Endodermal cell (in vitro differentiated cells): ENCODE results near the gene MIGA2. TPM values are rescaled to one million over a fixed set of nuclear protein-coding genes. Genes with fewer than 3 reads are reported as not detected.

Experiments used
- DNase-seq: peaks from one replicate; pipeline ENCODE4 v3.0.0-alpha.2; 2017
- H3K27ac ChIP-seq: 2 replicates; pipeline ENCODE4 v1.5.1; 2013; ENCODE audit warnings: mild to moderate bottlenecking, low read depth, low read length, moderate library complexity
- H3K27me3 ChIP-seq: 2 replicates; pipeline ENCODE4 v1.6.1; 2013; ENCODE audit warnings: mild to moderate bottlenecking, low read length, moderate library complexity; ENCODE audit not compliant: insufficient read depth, control insufficient read depth, poor library complexity, severe bottlenecking
- H3K36me3 ChIP-seq: 2 replicates; pipeline ENCODE4 v1.7.0; 2013; ENCODE audit warnings: mild to moderate bottlenecking, low read length, moderate library complexity; ENCODE audit not compliant: control insufficient read depth, insufficient read depth
- H3K4me1 ChIP-seq: one replicate; pipeline ENCODE4 v1.7.0; 2013; ENCODE audit warnings: low read length; ENCODE audit not compliant: control insufficient read depth, insufficient read depth
- H3K4me3 ChIP-seq: 2 replicates; pipeline ENCODE4 v1.5.1; 2013; ENCODE audit warnings: mild to moderate bottlenecking, low read length, moderate library complexity
- H3K9ac ChIP-seq: 2 replicates; pipeline ENCODE4 v1.6.1; 2013; ENCODE audit warnings: mild to moderate bottlenecking, low read length, moderate library complexity; ENCODE audit not compliant: poor library complexity, severe bottlenecking; ENCODE audit errors: extremely low read depth
- H3K9me3 ChIP-seq: 2 replicates; pipeline ENCODE4 v1.6.1; 2013; ENCODE audit warnings: mild to moderate bottlenecking, low read length, moderate library complexity; ENCODE audit not compliant: control insufficient read depth
- H3K27ac Mint-ChIP-seq: 2 replicates; pipeline ENCODE4 v1.8.0; 2020; ENCODE audit warnings: mixed read lengths
- H3K27me3 Mint-ChIP-seq: 2 replicates; pipeline ENCODE4 v1.8.0; 2021; ENCODE audit warnings: mild to moderate bottlenecking, mixed read lengths; ENCODE audit not compliant: insufficient read depth
- H3K36me3 Mint-ChIP-seq: 2 replicates; pipeline ENCODE4 v1.8.0; 2020; ENCODE audit warnings: low read depth, mixed read lengths
- H3K4me1 Mint-ChIP-seq: 2 replicates; pipeline ENCODE4 v1.8.0; 2020; ENCODE audit warnings: mixed read lengths
- H3K4me3 Mint-ChIP-seq: 2 replicates; pipeline ENCODE4 v1.8.0; 2020; ENCODE audit warnings: mild to moderate bottlenecking, moderate library complexity, mixed read lengths
- H3K9me3 Mint-ChIP-seq: 2 replicates; pipeline ENCODE4 v1.8.0; 2020; ENCODE audit warnings: mild to moderate bottlenecking, mixed read lengths
- CTCF ChIP-seq: fragments of 200-600 bp; sonication (generic); conservative IDR thresholded peaks from 2 replicates; pipeline ENCODE4 v1.5.0; 2021; ENCODE audit warnings: antibody characterized with exemption, mild to moderate bottlenecking
- WGBS, 2 experiments: methylation state at CpG; one replicate each; pipeline versions ENCODE4 v1.1.5 to v1.1.7; 2013; ENCODE audit warnings: missing lambda C conversion rate in 2 of 2, mixed read lengths in 1 of 2; ENCODE audit not compliant: insufficient coverage in 1 of 2, insufficient read length in 1 of 2; 5-methylcytosine and 5-hydroxymethylcytosine counted together
- total RNA-seq, 2 donors: library from RNA; stranded (reverse); fragmentation: NEBNext Ultra II Directional in 1 of 2; extraction: Animal tissue kit (Norgen Biotek cat#: 25700) in 1 of 2; gene quantifications; 2 replicates in 1 of 2; 3 replicates in 1 of 2; pipeline ENCODE4 v1.2.1, GENCODE V29; 2021

The MIGA2 gene
- total RNA-seq, 2 donors from 2014 or later, result 41.4 to 41.5 TPM

DNA sequence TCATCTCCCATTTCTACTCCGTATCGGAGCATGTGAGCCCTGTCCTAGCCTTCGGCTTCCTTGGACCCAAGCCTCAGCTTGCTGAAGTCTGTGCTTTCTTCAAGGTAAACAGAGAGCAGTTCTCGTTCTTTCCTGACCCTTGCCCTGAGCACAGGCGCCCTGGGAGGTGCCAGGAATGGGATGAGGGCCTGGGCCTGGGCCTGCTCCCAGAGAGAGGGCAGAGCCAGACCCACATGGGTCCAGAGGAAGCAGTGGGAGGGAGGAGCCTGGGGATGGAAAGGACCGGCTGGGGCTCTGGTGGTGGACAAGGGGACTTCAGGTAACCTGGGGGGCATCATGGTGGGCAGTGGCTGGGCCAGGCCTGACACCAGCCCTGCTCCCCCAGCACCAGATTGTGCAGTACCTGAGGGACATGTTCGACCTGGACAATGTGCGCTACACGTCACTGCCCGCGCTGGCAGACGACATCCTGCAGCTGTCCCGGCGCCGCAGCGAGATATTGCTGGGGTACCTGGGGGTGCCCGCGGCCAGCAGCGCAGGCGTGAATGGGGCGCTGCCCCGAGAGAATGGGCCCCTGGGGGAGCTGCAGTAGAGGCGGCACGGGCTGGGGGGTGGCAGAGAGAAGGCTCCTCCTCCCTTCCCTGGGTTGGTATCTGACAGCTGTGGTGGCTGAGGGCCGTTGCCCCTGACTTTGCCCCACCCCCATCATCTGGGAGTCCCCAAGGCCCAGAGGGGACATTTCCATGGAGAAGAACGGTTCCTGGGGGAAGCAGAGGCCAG is 33.6 kb downstream of the MIGA2 start:
- Mint-ChIP-seq H3K4me3 (no peak overlapping the region), H3K27me3 (no peaks in the 10 kb centered on the region), H3K4me1 (peaks cover 10% of the 10 kb centered on the region), H3K36me3 (peaks cover 19% of the 10 kb centered on the region), H3K27ac (no peak overlapping the region), H3K9me3 (no peaks in the 10 kb centered on the region)
- H3K9ac ChIP-seq, result no peak overlapping the region
- H3K36me3 ChIP-seq, result peaks cover 19% of the 10 kb centered on the region
- WGBS, 2 experiments, result 94% methylated on average over 20 to 26 of the region's 26 CpGs
- no peaks in the 10 kb centered on the region for H3K4me1 ChIP-seq
- TF ChIP-seq CTCF, result no peak
- peak; percentile 46 for DNase-seq
- no peaks in the 10 kb centered on the region for H3K9me3 ChIP-seq
- H3K27ac ChIP-seq, result no peak overlapping the region
- H3K27me3 ChIP-seq, result no peaks in the 10 kb centered on the region
- no peak overlapping the region for H3K4me3 ChIP-seq

GRCh38 chr9:129070696-129071525 is 34.5 kb downstream of the MIGA2 start:
- no peak overlapping the region for H3K27ac ChIP-seq
- peaks cover 10% of the 10 kb centered on the region for H3K36me3 ChIP-seq
- Mint-ChIP-seq H3K9me3 (no peaks in the 10 kb centered on the region), H3K36me3 (peaks cover 12% of the 10 kb centered on the region), H3K27ac (no peak overlapping the region), H3K27me3 (no peaks in the 10 kb centered on the region), H3K4me3 (no peak overlapping the region), H3K4me1 (peaks cover 10% of the 10 kb centered on the region)
- H3K9me3 ChIP-seq, result no peaks in the 10 kb centered on the region
- peak; percentile 61 for DNase-seq
- no peaks in the 10 kb centered on the region for H3K27me3 ChIP-seq
- 66 to 73% methylated on average over 14 to 21 of the region's 21 CpGs for WGBS, 2 experiments
- H3K4me1 ChIP-seq, result no peaks in the 10 kb centered on the region
- TF ChIP-seq CTCF, result no peak
- H3K9ac ChIP-seq, result no peak overlapping the region
- H3K4me3 ChIP-seq, result no peak overlapping the region

DNA sequence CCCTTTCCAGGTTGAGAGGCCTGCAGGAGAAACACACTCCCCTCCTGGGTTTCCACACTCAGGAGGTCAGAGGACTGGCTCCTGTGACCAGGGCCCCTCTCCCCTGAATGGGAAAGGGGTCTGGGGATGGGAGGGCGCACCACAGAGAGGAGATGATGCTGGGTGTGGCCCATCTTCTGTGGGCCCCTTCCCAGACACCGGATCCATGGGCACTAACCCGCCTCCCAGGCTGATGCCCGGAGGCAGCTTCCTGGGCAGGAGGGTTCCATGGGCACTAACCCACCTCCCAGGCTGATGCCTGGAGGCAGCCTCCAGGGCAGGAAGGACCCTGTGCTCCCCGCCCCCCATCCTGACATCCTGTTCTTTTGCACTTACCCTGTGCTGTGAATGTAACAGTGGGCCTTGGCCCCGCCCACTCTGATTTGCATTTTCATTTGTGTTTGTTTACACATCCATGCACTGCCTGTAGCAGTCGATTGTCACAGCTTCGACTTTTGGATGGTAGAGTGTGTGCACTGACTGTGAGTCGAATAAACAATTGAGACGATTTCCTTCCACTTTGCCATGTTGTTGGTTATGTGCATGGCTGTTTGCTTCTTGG is 35.2 kb downstream of the MIGA2 start:
- Histone ChIP-seq H3K27ac (peak overlapping the region; percentile 4), H3K27me3 (no peaks in the 10 kb centered on the region), H3K9me3 (no peaks in the 10 kb centered on the region), H3K36me3 (peaks cover 8% of the 10 kb centered on the region), H3K9ac (no peak overlapping the region), H3K4me1 (no peaks in the 10 kb centered on the region), H3K4me3 (no peak overlapping the region)
- peak; percentile 90 for DNase-seq
- no peak overlapping the region for H3K4me3 Mint-ChIP-seq
- H3K27ac Mint-ChIP-seq, result no peak overlapping the region
- no peak for TF ChIP-seq CTCF
- 68 to 81% methylated on average over 4 to 10 of the region's 10 CpGs for WGBS, 2 experiments
- H3K36me3 Mint-ChIP-seq, result peaks cover 9% of the 10 kb centered on the region
- H3K9me3 Mint-ChIP-seq, result no peaks in the 10 kb centered on the region
- H3K27me3 Mint-ChIP-seq, result no peaks in the 10 kb centered on the region
- H3K4me1 Mint-ChIP-seq, result peaks cover 10% of the 10 kb centered on the region
